ENCODE data around the gene ZNF117. TPM values are rescaled to one million over a fixed set of nuclear protein-coding genes. Genes with fewer than 3 reads are reported as not detected.
"Not testable (repeated sequence)": the region's sequence is repeated elsewhere in the genome, so short reads cannot be mapped to it uniquely, and the experiment has no call there.

Gene ZNF117
- polyA plus RNA-seq, 2 of the 4 experiments (the other 2 are of a cell fraction), result 0.98 to 1.3 TPM

- Histone ChIP-seq H3K9me3 (peaks cover 35% of the 10 kb centered on the region), H3K4me3 (peak overlapping the region; percentile 74; the same call in 2 of the 3 replicates), H3K4me2 (peak overlapping the region; percentile 68), H3K27ac (peak overlapping the region; percentile 83 to 92; a peak in 4 of 6 replicates)
- POLR2A ChIA-PET, result interaction anchor here (0.6 to 1.8 kb wide), 4 partner anchors 31 to 241 kb away, joined by 5 to 29 read pairs (median 8); partner anchors contain the start of genes ZNF138 and ZNF273
- ATAC-seq; H3K4me1 ChIP-seq; DNase-seq (ENCODE audit: low read depth in 1 of 2, low spot score in 1 of 2); CTCF ChIA-PET; FAIRE-seq: not testable (repeated sequence)
- 97% methylated on average over 4 of the region's 4 CpGs for WGBS (ENCODE audit: missing lambda C conversion rate)
Observed at GRCh38 chr7:65007036-65007435, 16.2 kb upstream of the ZNF117 start.

GRCh38 chr7:65006094-65006992, 15.5 kb upstream of the ZNF117 start, which contains the start of gene ERV3-1:
ERV3-1 (minus strand) TSS chr7:65006687; CDS start chr7:64993026, 13,661 bp downstream.
- H3K4me1 ChIP-seq, result no peaks in the 10 kb centered on the region
- ATAC-seq (peak; percentile 100), FAIRE-seq (no peak), DNase-seq (ENCODE audit: low read depth in 1 of 2, low spot score in 1 of 2) (peak; percentile 81 to 96)
- peak within 1 kb of the TSS; percentile 74 for H3K4me3 ChIP-seq
- H3K27ac ChIP-seq, result peak within 1 kb of the TSS; percentile 83 to 92
- ChIA-PET POLR2A (interaction anchor here (0.6 to 1.8 kb wide), 4 partner anchors 31 to 241 kb away, joined by 5 to 29 read pairs (median 8); partner anchors contain the start of genes ZNF138 and ZNF273), CTCF (no interaction called here)
- WGBS (ENCODE audit: missing lambda C conversion rate), result 3% methylated on average over 23 of the region's 33 CpGs
- peaks cover 42% of the 10 kb centered on the region for H3K9me3 ChIP-seq
- TF ChIP-seq PHF8 (IDR thresholded peaks at IDR 0.05; ENCODE audit: borderline replicate concordance, low read depth) (peak; percentile 99), ZSCAN20 (CRISPR knock-in tag; IDR thresholded peaks at IDR 0.05) (no peak), FOXS1 (CRISPR knock-in tag; IDR thresholded peaks at IDR 0.05) (no peak), MYC (IDR thresholded peaks at IDR 0.05; ENCODE audit: borderline replicate concordance, low read length) (0 out of 2 replicates have a peak, but pooled peaks have one; percentile 15), RARB (CRISPR knock-in tag; IDR thresholded peaks at IDR 0.05) (no peak), POLR2A (IDR thresholded peaks at IDR 0.05; ENCODE audit: low read length) (peak; percentile 76), ZC3H11A (IDR thresholded peaks at IDR 0.05) (no peak), EHMT2 (IDR thresholded peaks at IDR 0.05; ENCODE audit: low read depth) (no peak), NFE2L2 (conservative IDR thresholded peaks at IDR 0.05; ENCODE audit: low read length) (no peak), BCL3 (IDR thresholded peaks at IDR 0.05) (peak; percentile 45; the same call in 1 of the 3 replicates), ZFP36 (IDR thresholded peaks at IDR 0.05; ENCODE audit: borderline replicate concordance, partially characterized antibody) (no peak), JUN (IDR thresholded peaks at IDR 0.05) (peak; percentile 48 to 63; a peak in 1 of 5 replicates), HOXA7 (CRISPR knock-in tag; IDR thresholded peaks at IDR 0.05) (no peak)
- TF ChIP-seq, protein P1, sequence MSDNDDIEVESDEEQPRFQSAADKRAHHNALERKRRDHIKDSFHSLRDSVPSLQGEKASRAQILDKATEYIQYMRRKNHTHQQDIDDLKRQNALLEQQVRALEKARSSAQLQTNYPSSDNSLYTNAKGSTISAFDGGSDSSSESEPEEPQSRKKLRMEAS (IDR thresholded peaks at IDR 0.05), result peak; percentile 16; the same call in 1 of the 2 replicates
- TF ChIP-seq, protein P2, sequence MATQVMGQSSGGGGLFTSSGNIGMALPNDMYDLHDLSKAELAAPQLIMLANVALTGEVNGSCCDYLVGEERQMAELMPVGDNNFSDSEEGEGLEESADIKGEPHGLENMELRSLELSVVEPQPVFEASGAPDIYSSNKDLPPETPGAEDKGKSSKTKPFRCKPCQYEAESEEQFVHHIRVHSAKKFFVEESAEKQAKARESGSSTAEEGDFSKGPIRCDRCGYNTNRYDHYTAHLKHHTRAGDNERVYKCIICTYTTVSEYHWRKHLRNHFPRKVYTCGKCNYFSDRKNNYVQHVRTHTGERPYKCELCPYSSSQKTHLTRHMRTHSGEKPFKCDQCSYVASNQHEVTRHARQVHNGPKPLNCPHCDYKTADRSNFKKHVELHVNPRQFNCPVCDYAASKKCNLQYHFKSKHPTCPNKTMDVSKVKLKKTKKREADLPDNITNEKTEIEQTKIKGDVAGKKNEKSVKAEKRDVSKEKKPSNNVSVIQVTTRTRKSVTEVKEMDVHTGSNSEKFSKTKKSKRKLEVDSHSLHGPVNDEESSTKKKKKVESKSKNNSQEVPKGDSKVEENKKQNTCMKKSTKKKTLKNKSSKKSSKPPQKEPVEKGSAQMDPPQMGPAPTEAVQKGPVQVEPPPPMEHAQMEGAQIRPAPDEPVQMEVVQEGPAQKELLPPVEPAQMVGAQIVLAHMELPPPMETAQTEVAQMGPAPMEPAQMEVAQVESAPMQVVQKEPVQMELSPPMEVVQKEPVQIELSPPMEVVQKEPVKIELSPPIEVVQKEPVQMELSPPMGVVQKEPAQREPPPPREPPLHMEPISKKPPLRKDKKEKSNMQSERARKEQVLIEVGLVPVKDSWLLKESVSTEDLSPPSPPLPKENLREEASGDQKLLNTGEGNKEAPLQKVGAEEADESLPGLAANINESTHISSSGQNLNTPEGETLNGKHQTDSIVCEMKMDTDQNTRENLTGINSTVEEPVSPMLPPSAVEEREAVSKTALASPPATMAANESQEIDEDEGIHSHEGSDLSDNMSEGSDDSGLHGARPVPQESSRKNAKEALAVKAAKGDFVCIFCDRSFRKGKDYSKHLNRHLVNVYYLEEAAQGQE (IDR thresholded peaks at IDR 0.05), result no peak; the same call in 1 of the 2 replicates
- TF ChIP-seq, protein P3, sequence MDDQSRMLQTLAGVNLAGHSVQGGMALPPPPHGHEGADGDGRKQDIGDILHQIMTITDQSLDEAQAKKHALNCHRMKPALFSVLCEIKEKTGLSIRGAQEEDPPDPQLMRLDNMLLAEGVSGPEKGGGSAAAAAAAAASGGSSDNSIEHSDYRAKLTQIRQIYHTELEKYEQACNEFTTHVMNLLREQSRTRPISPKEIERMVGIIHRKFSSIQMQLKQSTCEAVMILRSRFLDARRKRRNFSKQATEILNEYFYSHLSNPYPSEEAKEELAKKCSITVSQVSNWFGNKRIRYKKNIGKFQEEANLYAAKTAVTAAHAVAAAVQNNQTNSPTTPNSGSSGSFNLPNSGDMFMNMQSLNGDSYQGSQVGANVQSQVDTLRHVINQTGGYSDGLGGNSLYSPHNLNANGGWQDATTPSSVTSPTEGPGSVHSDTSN (IDR thresholded peaks at IDR 0.05), result peak; percentile 81; the same call in 1 of the 2 replicates
- H3K4me2 ChIP-seq, result peak within 1 kb of the TSS; percentile 68
